HG03378 (cell line): ENCODE results near the gene PLPPR4.
A peak's percentile ranks its signal among the peaks of the same experiment; 100 is the strongest.
"Not testable (repeated sequence)": the region's sequence is repeated elsewhere in the genome, so short reads cannot be mapped to it uniquely, and the experiment has no call there.

Experiments used
- ATAC-seq: cut with Tn5 transposase; IDR thresholded peaks from one replicate; pipeline ENCODE4 v1.9.1; 2021; ENCODE audit warnings: mild to moderate bottlenecking, moderate library complexity; ENCODE audit not compliant: unreplicated experiment

Gene PLPPR4

DNA sequence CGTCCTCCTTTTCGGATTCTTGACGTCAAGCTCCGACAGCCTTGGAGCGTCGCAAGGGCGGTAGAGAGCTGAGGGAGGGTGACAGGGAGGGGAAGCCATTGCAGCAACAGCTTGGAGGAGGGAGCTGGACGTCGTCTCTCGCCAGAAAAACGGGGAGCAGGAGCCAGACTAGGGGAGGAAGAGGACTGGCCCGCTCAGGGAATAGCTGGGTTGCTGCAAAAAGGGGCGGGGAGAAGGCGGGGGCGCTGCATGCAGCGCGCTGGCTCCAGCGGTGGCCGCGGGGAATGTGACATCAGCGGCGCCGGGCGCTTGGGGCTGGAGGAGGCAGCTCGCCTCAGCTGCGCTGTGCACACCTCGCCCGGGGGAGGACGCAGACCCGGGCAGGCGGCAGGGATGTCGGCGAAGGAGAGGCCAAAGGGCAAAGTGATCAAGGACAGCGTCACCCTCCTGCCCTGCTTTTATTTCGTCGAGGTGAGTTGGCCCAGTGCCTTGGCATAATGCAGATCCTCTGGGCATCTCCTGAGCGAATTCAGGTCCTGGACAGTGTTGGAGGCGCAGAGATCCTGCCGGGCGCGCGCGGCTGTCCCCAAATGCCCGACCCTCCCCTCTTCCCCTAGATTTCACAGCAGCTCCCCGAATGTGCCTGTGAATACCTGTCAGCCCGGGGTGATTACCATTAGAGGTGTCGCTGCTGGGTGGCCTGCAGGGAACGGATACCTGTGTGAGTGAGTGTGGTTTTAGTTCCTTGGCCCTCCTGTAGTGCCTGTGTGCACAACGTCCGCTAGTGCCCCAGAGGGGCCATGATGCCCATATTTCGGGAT, at the start of gene PLPPR4:
Gene PLPPR4, plus strand, starts transcription at position 292 of the 821 bp plus-strand sequence. Its CDS starts 102 bp downstream, at position 394.
- ATAC-seq, result no peak

DNA sequence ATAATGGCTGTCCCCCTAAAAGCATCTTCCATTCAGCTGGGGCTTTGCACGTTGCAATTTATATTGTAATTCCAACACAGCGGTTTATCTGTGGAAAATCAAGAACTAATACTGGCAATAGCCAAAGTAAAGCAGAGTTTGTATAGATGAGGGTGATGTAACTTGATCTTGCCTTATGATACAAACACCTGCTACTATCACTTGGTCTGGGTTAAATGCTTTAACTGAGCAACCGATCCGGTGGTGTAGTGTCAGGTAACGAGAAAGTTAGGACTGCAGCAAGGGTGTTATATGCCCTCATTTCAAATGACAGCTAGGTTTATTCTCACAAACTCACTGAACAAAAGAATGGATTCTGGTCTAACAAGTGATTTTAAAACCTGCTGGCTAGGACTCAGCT, 47.3 kb upstream of the PLPPR4 start:
- no peak for ATAC-seq

DNA sequence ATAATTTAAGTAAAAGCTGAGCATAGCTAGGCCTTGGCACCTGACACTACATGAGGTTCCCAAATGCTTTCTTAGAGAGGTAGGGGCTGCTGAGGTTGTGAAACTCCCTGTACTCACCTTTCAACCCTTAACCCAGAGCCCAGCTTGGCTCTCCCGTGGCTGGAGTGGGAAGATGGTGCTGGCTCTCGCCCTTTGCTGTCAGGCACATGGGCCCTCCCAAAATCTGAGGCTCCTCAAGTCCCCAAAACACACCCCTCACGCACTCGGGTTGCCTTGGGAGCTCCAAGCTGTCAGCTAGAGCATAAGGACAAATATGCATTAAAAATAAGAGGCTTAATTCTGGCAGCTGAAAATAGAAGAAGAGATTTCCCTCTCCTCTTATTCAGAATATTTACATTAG, 46.7 kb upstream of the PLPPR4 start:
- no peak for ATAC-seq

- ATAC-seq, result no peak
These were observed 45.7 kb upstream of the PLPPR4 start for GRCh38 chr1:99218572-99218971.

DNA sequence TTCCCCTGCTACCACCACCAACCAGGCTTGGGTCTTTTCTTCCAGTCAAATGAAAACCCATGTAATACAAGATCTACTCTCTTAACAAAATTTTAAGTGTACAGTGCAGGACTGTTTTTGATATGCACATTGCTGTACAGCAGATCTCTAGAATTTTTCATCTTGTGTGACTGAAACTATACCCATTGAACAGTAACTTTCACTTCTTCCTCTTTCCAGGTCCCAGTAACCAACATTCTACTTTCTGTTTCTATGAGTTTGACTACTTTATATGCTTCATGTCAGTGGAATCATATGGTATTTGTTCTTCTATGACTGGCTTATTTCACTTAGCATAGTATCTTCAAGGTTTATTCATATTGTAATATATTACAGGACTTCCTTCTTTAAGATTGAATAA, 45.3 kb upstream of the PLPPR4 start:
- peak; percentile 98 for ATAC-seq

DNA sequence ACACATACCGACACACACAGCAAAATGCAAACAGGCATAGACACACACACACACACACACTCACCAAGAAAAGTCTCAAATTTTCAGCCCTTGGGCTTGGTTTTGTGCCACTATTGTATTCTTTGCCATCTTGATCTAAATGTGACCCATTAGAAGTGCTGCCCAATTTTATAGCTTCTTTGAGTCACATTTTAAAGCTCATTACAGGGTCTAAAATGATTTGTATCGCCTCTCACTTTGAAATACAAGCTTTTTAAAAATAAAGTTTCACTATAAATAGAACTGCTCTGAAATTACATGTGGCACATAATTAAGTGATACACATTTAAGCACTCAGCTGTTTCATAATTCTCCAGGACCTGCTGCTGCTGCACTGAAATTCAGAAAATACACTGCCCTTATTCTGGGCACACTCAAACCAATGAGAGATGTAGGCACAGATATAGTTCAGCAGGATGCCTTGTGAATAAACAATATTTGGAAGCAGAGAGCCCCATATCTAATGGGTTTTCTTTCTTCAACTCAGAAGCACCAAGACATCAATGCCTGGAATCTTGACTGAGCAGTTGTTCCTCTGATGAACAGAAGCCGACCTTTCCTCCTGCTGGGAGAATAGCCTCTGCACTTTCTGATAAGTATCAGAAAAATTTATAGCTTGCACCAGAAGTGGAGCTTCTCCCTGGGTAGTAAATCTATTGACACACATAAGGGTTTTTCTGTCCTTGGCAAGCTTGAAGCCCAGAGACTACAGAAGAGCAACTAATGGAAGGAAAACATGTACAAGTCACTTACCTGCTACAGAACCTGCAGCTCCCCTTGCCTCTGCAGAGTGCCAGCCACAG, 37.0 kb upstream of the PLPPR4 start:
- ATAC-seq, result no peak

GRCh38 chr1:99228153-99228552, 36.1 kb upstream of the PLPPR4 start:
- ATAC-seq, result no peak

DNA sequence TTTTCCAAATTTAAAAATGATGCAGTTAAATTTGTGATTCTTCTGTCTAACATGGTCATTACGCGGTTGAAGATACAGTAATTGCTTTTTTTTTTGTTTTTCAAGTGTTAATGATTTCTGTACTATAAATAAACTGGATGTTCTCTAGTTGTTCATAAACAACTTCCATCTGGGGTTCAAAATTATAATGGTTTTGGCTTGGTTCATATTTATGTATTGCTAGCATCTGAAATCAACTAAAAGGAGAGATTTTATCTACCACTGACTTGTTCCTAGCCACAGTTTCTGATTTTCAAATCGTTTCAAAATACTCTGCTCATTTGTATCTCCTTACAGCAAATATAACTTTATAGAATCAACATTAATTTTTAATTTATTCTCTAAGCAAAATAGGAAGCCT, 35.2 kb upstream of the PLPPR4 start:
- no peak for ATAC-seq

GRCh38 chr1:99230695-99231094, 33.6 kb upstream of the PLPPR4 start:
- ATAC-seq, result no peak

- ATAC-seq, result no peak
These were observed 32.1 kb upstream of the PLPPR4 start for GRCh38 chr1:99232172-99232571.

- no peak for ATAC-seq
These were observed 30.8 kb upstream of the PLPPR4 start for GRCh38 chr1:99233446-99233845.

GRCh38 chr1:99236756-99237155, 27.5 kb upstream of the PLPPR4 start:
- no peak for ATAC-seq

- ATAC-seq, result no peak
These were observed 24.6 kb upstream of the PLPPR4 start for GRCh38 chr1:99239690-99240089.

DNA sequence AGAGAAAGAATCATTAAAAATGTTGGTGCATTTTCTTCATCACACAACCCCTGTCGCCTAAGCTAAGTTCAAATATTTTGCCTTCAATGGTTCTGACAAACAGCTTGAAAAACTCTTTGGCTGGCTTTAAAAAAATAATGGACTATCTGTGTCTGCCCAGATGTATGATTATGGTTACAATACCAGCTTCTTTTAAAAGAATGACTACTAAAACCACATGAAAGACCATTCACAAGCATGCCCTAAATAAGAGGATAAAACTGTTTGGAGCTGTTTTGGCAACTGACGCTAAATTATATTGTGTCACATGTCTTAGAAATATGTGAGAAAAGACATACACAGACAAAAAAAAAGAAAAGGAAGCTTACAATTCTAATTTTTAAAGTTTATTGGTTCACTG, 23.7 kb upstream of the PLPPR4 start:
- no peak for ATAC-seq

DNA sequence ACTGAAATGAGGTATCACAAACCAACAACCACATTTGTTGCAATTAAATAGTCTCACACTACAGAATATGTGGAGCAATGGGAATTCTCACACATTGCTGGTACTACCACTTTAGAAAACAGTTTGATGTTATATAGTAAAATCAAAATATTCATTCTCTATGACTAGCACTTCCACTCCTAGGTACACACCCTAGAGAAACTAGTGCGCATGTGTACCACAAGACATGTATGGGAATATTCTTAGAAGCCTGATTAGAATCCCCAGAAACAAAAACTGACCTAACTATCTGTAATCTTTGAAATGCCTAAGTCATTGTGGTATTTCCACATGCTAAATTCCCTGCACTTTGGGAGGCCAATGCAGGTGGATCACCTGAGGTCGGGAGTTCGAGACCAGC, 18.1 kb upstream of the PLPPR4 start:
- no peak for ATAC-seq

- ATAC-seq, result no peak
These were observed 17.1 kb upstream of the PLPPR4 start for GRCh38 chr1:99247199-99247598.

DNA sequence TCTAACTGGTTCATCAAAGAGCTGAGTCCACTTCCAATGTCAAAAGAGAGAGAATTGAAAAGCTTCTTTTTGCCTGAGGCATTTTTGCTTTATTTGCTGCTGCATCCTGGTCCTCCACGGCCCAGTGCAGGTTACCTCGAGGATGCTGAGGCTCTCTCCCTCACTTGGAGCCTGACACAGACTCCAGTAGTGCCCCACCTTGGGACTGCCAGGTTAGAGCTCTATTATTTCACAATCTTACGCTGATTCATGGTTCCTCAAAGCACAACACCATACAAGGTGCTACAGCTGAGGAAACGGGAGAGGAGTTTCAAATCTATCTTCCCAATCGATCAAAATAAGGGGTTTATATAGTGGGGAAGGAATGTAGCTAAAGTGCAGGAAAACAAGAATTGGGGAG, 13.6 kb upstream of the PLPPR4 start:
- no peak for ATAC-seq

DNA sequence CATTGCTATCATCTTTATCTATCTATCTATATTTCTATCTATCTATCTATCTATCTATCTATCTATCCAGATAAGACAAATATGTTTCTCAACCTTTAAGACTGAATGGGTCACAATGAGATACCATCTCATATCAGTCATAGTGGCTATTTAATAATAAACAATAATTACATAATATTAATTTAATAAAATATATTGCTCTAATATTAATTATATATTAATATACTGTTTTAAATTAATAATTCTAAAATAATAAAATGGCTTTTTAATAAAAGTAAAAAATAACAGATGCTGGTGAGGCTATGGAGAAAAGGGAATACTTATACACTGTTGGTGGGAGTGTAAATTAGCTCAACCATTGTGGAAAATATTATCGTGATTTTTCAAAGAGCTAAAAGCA, 13.0 kb upstream of the PLPPR4 start:
- ATAC-seq, result no peak

DNA sequence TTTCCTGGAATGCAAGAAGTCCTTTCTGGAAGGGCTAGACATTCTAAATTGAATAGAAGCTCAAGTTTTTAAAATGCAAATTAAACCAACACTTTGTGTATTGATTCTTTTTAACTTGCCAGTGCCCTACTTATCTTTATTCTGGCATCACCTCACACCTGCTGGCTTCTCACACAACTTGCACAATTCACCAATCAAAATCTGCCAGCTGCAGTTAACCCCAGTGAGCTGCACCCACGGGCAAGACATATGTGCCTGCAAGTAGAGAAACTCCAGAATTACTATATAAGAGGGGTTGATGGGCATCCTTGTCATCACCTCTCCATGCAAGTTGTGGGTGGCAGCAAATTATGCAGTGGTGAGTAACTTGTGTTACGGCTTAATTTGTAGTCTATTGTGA, 11.7 kb upstream of the PLPPR4 start:
- ATAC-seq, result no peak

- not testable (repeated sequence) for ATAC-seq
These were observed 3.9 kb upstream of the PLPPR4 start for GRCh38 chr1:99260402-99260801.

GRCh38 chr1:99265124-99265523, 832 bp downstream of the PLPPR4 start:
- ATAC-seq, result no peak

- ATAC-seq, result no peak
These were observed 2.4 kb downstream of the PLPPR4 start for GRCh38 chr1:99266726-99267125.
